HS-5 (cell line): Measurements from ENCODE around the gene SGMS1.

ENCODE experiments used
- DNase-seq: peaks from one replicate; pipeline ENCODE4 v3.0.0-alpha.2; 2012; ENCODE audit warnings: low read depth

The SGMS1 gene

GRCh38 chr10:50260791-50261281 lies 362.9 kb downstream of the SGMS1 start:
- no peak for DNase-seq
